K562 (cell line): ENCODE data around the gene PRICKLE2. TPM values are rescaled to one million over a fixed set of nuclear protein-coding genes. Genes with fewer than 3 reads are reported as not detected.

Experiments used
- ATAC-seq: fragments of 200-7000 bp; cut with Tn5 transposase; 3 replicates; pipeline ENCODE4 v1.9.1; 2020; ENCODE audit warnings: moderate library complexity
- BruUV-seq: library from RNA; stranded (reverse); fragments of 400-500 nt; replicated peaks from 2 replicates; lab custom pipeline; 2021; lab: Mats Ljungman, UMichigan
- CTCF ChIA-PET: fragments of 300-600 bp; formaldehyde crosslinking; extraction: SDS; loops from one replicate; lab custom pipeline; 2021; ENCODE audit warnings: low intra/inter-chr PET ratio; lab: Yijun Ruan, JAX
- POLR2A ChIA-PET: fragments of 300-600, 350-650 bp; sonication (Branson Sonifier 250); formaldehyde crosslinking; extraction: SDS; loops from one replicate; lab custom pipeline; 2021; ENCODE audit warnings: antibody characterized with exemption, inconsistent platforms; lab: Yijun Ruan, JAX
- DNase-seq, 4 experiments: peaks; one replicate each; pipeline versions ENCODE4 v3.0.0 to v3.0.0-alpha.2; 2011 to 2018; ENCODE audit warnings: low spot score in 3 of 4, mixed read lengths in 3 of 4; ENCODE audit errors: extremely low read depth in 1 of 4
- FAIRE-seq: peaks from 2 replicates; lab custom pipeline; 2011; peaks lifted over from hg19 to GRCh38; lab: Jason Lieb, UNC
- H2AFZ ChIP-seq: 2 replicates; pipeline ENCODE4 v1.6.0; 2011; ENCODE audit warnings: low read depth, low read length, control low read depth, inconsistent platforms
- H3K27ac ChIP-seq: fragments of 200-600 bp; 3 replicates; pipeline ENCODE4 v1.8.0; 2011; ENCODE audit warnings: low read depth, mild to moderate bottlenecking, control low read depth, inconsistent platforms, low read length, moderate library complexity, mixed read lengths; ENCODE audit errors: extremely low read depth
- H3K27me3 ChIP-seq, 2 experiments: fragments of 300-600 bp in 1 of 2; 2 replicates in 1 of 2; 3 replicates in 1 of 2; pipeline versions ENCODE4 v1.6.0 to v1.8.0; 2011; ENCODE audit warnings: inconsistent platforms in 2 of 2, low read length in 2 of 2, mild to moderate bottlenecking in 1 of 2, mixed read lengths in 1 of 2, moderate library complexity in 1 of 2; ENCODE audit not compliant: control insufficient read depth in 2 of 2, insufficient read depth in 2 of 2
- H3K36me3 ChIP-seq: fragments of 300-600 bp; 3 replicates; pipeline ENCODE4 v1.8.0; 2011; ENCODE audit warnings: mild to moderate bottlenecking, low read length, inconsistent platforms; ENCODE audit not compliant: control insufficient read depth, insufficient read depth
- H3K4me1 ChIP-seq, 2 experiments: fragments of 200-600 bp in 1 of 2; replicated peaks in 1 of 2; 2 replicates in 1 of 2; 3 replicates in 1 of 2; pipeline versions ENCODE4 v1.5.1 to v1.8.0; 2011; ENCODE audit warnings: inconsistent platforms in 2 of 2, low read length in 2 of 2, mild to moderate bottlenecking in 1 of 2, mixed read lengths in 1 of 2, moderate library complexity in 1 of 2; ENCODE audit not compliant: control insufficient read depth in 2 of 2, insufficient read depth in 2 of 2
- H3K4me2 ChIP-seq: 2 replicates; pipeline ENCODE4 v1.6.1; 2011; ENCODE audit warnings: low read length, control low read depth, inconsistent platforms, mixed read lengths; ENCODE audit not compliant: insufficient read depth
- H3K4me3 ChIP-seq: fragments of 200-600 bp; sonication (generic), shearing (Covaris generic); 2 replicates; pipeline ENCODE4 v1.5.1; 2016; ENCODE audit warnings: control low read depth, inconsistent platforms
- H3K79me2 ChIP-seq: fragments of 200-600 bp; 3 replicates; pipeline ENCODE4 v1.8.0; 2011; ENCODE audit warnings: low read length, inconsistent platforms; ENCODE audit not compliant: control insufficient read depth, insufficient read depth
- H3K9ac ChIP-seq, 2 experiments: 2 replicates each; pipeline versions ENCODE4 v1.6.0 to v1.6.1; 2011; ENCODE audit warnings: low read depth in 2 of 2, low read length in 2 of 2, control low read depth in 1 of 2, inconsistent platforms in 1 of 2, mild to moderate bottlenecking in 1 of 2, mixed read lengths in 1 of 2; ENCODE audit not compliant: insufficient read depth in 1 of 2
- H3K9me1 ChIP-seq: one replicate; pipeline ENCODE4 v1.6.0; 2011; ENCODE audit warnings: inconsistent platforms, mild to moderate bottlenecking, low read length, moderate library complexity; ENCODE audit not compliant: control insufficient read depth, insufficient read depth
- H3K9me3 ChIP-seq: replicated peaks from 2 replicates; pipeline ENCODE4 v1.5.1; 2011; ENCODE audit warnings: low read depth, low read length, inconsistent platforms; ENCODE audit not compliant: control insufficient read depth, insufficient read depth
- H4K20me1 ChIP-seq: replicated peaks from 2 replicates; pipeline ENCODE4 v1.6.1; 2011; ENCODE audit warnings: low read length, inconsistent platforms, mixed read lengths; ENCODE audit not compliant: control insufficient read depth, insufficient read depth
- CREM ChIP-seq: IDR thresholded peaks from 2 replicates; pipeline ENCODE4 v1.6.1; 2014; ENCODE audit warnings: antibody characterized with exemption, low read depth
- DDX20 ChIP-seq: fragments of 450-650 bp; IDR thresholded peaks from 2 replicates; pipeline ENCODE4 v1.6.1; 2016; ENCODE audit warnings: missing genetic modification characterization, low read depth, mild to moderate bottlenecking, missing compliant biosample characterization, moderate library complexity
- HMGN3 ChIP-seq: IDR thresholded peaks from 2 replicates; pipeline ENCODE4 v1.6.1; 2011; ENCODE audit warnings: borderline replicate concordance, low read depth, mild to moderate bottlenecking, mixed read lengths, low read length; ENCODE audit not compliant: insufficient read length; ENCODE audit errors: extremely low read depth
- PRMT5 ChIP-seq: sonication (generic); formaldehyde crosslinking; IDR thresholded peaks from 2 replicates; pipeline ENCODE4 v1.5.0; 2020; ENCODE audit warnings: missing genetic modification reagents
- SMAD1 ChIP-seq: fragments of 150-350 bp; IDR thresholded peaks from 2 replicates; pipeline ENCODE4 v1.6.1; 2014; ENCODE audit warnings: low read length, low read depth; ENCODE audit not compliant: partially characterized antibody
- SMARCB1 ChIP-seq: IDR thresholded peaks from 2 replicates; pipeline ENCODE4 v1.6.1; 2011; ENCODE audit warnings: improper control_type of control experiment, low read depth; ENCODE audit not compliant: insufficient read length
- ZFP1 ChIP-seq: fragments of 450-650 bp; formaldehyde crosslinking; IDR thresholded peaks from 2 replicates; pipeline ENCODE4 v1.4.0; 2020; ENCODE audit warnings: mild to moderate bottlenecking, mixed read lengths
- ZNF282 ChIP-seq: sonication (generic); formaldehyde crosslinking; IDR thresholded peaks from 2 replicates; pipeline ENCODE4 v1.8.1; 2023; ENCODE audit warnings: missing genetic modification reagents
- ZNF408 ChIP-seq: fragments of 250-450 bp; sonication (Bioruptor Pico); IDR thresholded peaks from 2 replicates; pipeline ENCODE4 v1.4.0; 2020; ENCODE audit warnings: low read depth, mild to moderate bottlenecking, moderate library complexity
- ZNF764 ChIP-seq: fragments of 250-450 bp; sonication (Bioruptor Pico); IDR thresholded peaks from 2 replicates; pipeline ENCODE4 v1.4.0; 2020; ENCODE audit warnings: low read depth, mild to moderate bottlenecking, moderate library complexity
- WGBS: fragments of 100-300 bp; shearing (Covaris generic); methylation state at CpG from one replicate; pipeline ENCODE4 v1.1.6; 2016; ENCODE audit warnings: low coverage, mixed read lengths; ENCODE audit not compliant: insufficient coverage; ENCODE audit errors: missing lambda C conversion rate; 5-methylcytosine and 5-hydroxymethylcytosine counted together
- in situ Hi-C: fragments of 300-500 bp; cut with MboI; formaldehyde crosslinking; loops from 4 replicates; pipeline ENCODE4 v1.15.0; 2018; ENCODE audit warnings: inconsistent platforms, mixed read lengths
- intact Hi-C: fragments of 100-400 bp; cut with micrococcal nuclease; formaldehyde crosslinking; loops from 2 replicates; pipeline ENCODE4 v1.14.2; 2022
- polyA plus RNA-seq, 8 experiments: library from polyadenylated mRNA; depleted of rRNA in 4 of 8; stranded (reverse) in 5 of 8; unstranded in 3 of 8; fragments of >200 nt; fragmentation: Nextera tagmentation in 2 of 8; fragmentation: Illumina TruSeq in 1 of 8; extraction: Ambion mirVana in 2 of 8; extraction: Trizol in 1 of 8; gene quantifications; 2 replicates each; pipeline versions ENCODE4 v1.2.1 to v1.2.3, GENCODE V29; 2011 to 2014; ENCODE audit warnings: inconsistent platforms in 1 of 8, missing spikeins in 1 of 8
- total RNA-seq, 7 experiments: library from RNA; depleted of rRNA in 6 of 7; stranded (reverse); fragments of >200 nt in 6 of 7; fragmentation: Illumina TruSeq in 2 of 7; extraction: Trizol in 2 of 7; gene quantifications; 2 replicates each; pipeline versions ENCODE4 v1.2.1 to v1.2.3, GENCODE V29; 2011 to 2021; ENCODE audit warnings: low replicate concordance in 1 of 7
- TF ChIP-seq, protein P1 (sequence below), 3 experiments: fragments of 200-800 bp in 1 of 3; fragments of 250-450 bp in 1 of 3; fragments of 450-650 bp in 1 of 3; sonication (Bioruptor Pico) in 1 of 3; sonication (Bioruptor generic) in 1 of 3; formaldehyde crosslinking in 1 of 3; IDR thresholded peaks; 2 replicates each; pipeline versions ENCODE4 v1.6.1 to v1.8.0; 2016 to 2022; ENCODE audit warnings: mild to moderate bottlenecking in 2 of 3, missing genetic modification characterization in 2 of 3, missing compliant biosample characterization in 1 of 3, moderate library complexity in 1 of 3

Gene PRICKLE2
- total and polyA plus RNA-seq, 9 of the 15 experiments (the other 6 are each of a cell fraction or from before 2014, with no cell fraction given) = 0.07 to 0.09 TPM; not detected in 7

GRCh38 chr3:64082411-64082810 is 142.9 kb downstream of the PRICKLE2 start:
- H3K9me3 ChIP-seq = no peaks in the 10 kb centered on the region
- no peak overlapping the region for H3K4me2 ChIP-seq
- H4K20me1 ChIP-seq = no peaks in the 10 kb centered on the region
- no peaks in the 10 kb centered on the region for H3K79me2 ChIP-seq
- H2AFZ ChIP-seq = no peak overlapping the region
- no TSS peak for BruUV-seq
- no peak overlapping the region for H3K27ac ChIP-seq
- FAIRE-seq = no peak
- CTCF ChIA-PET = no interaction called here
- DNase-seq = no peak
- H3K27me3 ChIP-seq = no peaks in the 10 kb centered on the region
- 4% methylated on average over 3 of the region's 3 CpGs for WGBS
- intact Hi-C loops = no loop called here
- in situ Hi-C loops = no loop called here
- H3K36me3 ChIP-seq = no peaks in the 10 kb centered on the region
- no peak overlapping the region for H3K9ac ChIP-seq
- POLR2A ChIA-PET = no interaction called here
- no peak overlapping the region for H3K4me3 ChIP-seq
- TF ChIP-seq PRMT5 (CRISPR knock-in tag) (no peak), SMAD1 (no peak), ZNF764 (CRISPR knock-in tag) (no peak), ZFP1 (CRISPR knock-in tag) (no peak), ZNF408 (no peak), DDX20 (no peak), HMGN3 (no peak), SMARCB1 (no peak), CREM (no peak), ZNF282 (CRISPR knock-in tag) (no peak)
- TF ChIP-seq, protein P1, sequence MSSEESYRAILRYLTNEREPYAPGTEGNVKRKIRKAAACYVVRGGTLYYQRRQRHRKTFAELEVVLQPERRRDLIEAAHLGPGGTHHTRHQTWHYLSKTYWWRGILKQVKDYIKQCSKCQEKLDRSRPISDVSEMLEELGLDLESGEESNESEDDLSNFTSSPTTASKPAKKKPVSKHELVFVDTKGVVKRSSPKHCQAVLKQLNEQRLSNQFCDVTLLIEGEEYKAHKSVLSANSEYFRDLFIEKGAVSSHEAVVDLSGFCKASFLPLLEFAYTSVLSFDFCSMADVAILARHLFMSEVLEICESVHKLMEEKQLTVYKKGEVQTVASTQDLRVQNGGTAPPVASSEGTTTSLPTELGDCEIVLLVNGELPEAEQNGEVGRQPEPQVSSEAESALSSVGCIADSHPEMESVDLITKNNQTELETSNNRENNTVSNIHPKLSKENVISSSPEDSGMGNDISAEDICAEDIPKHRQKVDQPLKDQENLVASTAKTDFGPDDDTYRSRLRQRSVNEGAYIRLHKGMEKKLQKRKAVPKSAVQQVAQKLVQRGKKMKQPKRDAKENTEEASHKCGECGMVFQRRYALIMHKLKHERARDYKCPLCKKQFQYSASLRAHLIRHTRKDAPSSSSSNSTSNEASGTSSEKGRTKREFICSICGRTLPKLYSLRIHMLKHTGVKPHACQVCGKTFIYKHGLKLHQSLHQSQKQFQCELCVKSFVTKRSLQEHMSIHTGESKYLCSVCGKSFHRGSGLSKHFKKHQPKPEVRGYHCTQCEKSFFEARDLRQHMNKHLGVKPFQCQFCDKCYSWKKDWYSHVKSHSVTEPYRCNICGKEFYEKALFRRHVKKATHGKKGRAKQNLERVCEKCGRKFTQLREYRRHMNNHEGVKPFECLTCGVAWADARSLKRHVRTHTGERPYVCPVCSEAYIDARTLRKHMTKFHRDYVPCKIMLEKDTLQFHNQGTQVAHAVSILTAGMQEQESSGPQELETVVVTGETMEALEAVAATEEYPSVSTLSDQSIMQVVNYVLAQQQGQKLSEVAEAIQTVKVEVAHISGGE (CRISPR knock-in tag; IDR thresholded peaks at IDR 0.05) = no peak; a peak in 1 of 6 replicates
- no peaks in the 10 kb centered on the region for H3K9me1 ChIP-seq
- H3K4me1 ChIP-seq = no peaks in the 10 kb centered on the region
- ATAC-seq = no peak
